RWPE2 (cell line): ENCODE results near the gene UGT1A3.

ENCODE experiments used
- ATAC-seq: fragments of 200-7000 bp; cut with Tn5 transposase; 3 replicates; pipeline ENCODE4 v1.9.1; 2021; ENCODE audit warnings: low read depth
- DNase-seq: peaks from one replicate; pipeline ENCODE4 v3.0.0-alpha.2; 2020; ENCODE audit warnings: low spot score
- H3K27ac ChIP-seq: fragments of 450-650 bp; 2 replicates; pipeline ENCODE4 v1.5.1; 2017; ENCODE audit warnings: mild to moderate bottlenecking; ENCODE audit not compliant: poor library complexity, severe bottlenecking
- H3K27me3 ChIP-seq: fragments of 250-450 bp; sonication (Bioruptor Pico); 2 replicates; pipeline ENCODE4 v1.5.1; 2021; ENCODE audit warnings: mild to moderate bottlenecking, moderate library complexity; ENCODE audit not compliant: insufficient read depth, poor library complexity, severe bottlenecking
- H3K36me3 ChIP-seq: fragments of 250-450 bp; sonication (Bioruptor Pico); 2 replicates; pipeline ENCODE4 v1.5.1; 2020; ENCODE audit warnings: low read depth, mild to moderate bottlenecking, moderate library complexity
- H3K4me1 ChIP-seq: fragments of 250-450 bp; sonication (Bioruptor Pico); 2 replicates; pipeline ENCODE4 v1.5.1; 2021; ENCODE audit warnings: mild to moderate bottlenecking, moderate library complexity; ENCODE audit not compliant: insufficient read depth, poor library complexity, severe bottlenecking
- H3K4me3 ChIP-seq: fragments of 250-450 bp; sonication (Bioruptor Pico); 2 replicates; pipeline ENCODE4 v1.5.1; 2021; ENCODE audit warnings: mild to moderate bottlenecking, moderate library complexity; ENCODE audit not compliant: severe bottlenecking
- H3K9me3 ChIP-seq: fragments of 250-450 bp; sonication (Bioruptor Pico); 2 replicates; pipeline ENCODE4 v1.5.1; 2021; ENCODE audit warnings: mild to moderate bottlenecking, moderate library complexity; ENCODE audit not compliant: severe bottlenecking
- TF ChIP-seq, protein P1 (sequence below): fragments of 450-650 bp; IDR thresholded peaks from one replicate; pipeline ENCODE4 v1.5.1; 2017; ENCODE audit warnings: mild to moderate bottlenecking, moderate library complexity; ENCODE audit not compliant: poor library complexity, severe bottlenecking

Gene UGT1A3

DNA sequence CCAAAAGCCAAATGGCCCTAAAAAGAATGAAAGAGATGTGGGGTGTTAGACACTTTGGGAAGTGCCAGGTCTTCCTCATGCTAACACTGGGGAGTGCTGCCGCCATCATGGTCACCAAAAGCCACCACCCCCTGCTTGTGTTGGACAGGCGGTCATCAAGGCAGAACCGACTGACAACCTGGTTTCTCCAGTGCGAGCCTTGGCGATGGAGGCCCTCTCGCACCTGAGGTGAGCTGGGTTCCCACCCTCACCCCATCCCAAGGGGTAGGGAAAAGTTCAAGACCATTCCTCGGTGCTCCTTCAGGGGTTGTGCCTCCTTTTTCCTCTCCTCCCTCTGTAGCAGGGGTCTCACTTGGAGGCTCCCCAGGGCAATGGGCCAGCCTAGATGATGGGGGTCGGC is 82.9 kb downstream of the UGT1A3 start:
- Histone ChIP-seq H3K27ac (no peak overlapping the region), H3K9me3 (no peaks in the 10 kb centered on the region), H3K27me3 (no peaks in the 10 kb centered on the region), H3K36me3 (no peaks in the 10 kb centered on the region), H3K4me3 (no peak overlapping the region), H3K4me1 (no peaks in the 10 kb centered on the region)
- ATAC-seq (no peak), DNase-seq (peak; percentile 35)
- TF ChIP-seq, protein P1, sequence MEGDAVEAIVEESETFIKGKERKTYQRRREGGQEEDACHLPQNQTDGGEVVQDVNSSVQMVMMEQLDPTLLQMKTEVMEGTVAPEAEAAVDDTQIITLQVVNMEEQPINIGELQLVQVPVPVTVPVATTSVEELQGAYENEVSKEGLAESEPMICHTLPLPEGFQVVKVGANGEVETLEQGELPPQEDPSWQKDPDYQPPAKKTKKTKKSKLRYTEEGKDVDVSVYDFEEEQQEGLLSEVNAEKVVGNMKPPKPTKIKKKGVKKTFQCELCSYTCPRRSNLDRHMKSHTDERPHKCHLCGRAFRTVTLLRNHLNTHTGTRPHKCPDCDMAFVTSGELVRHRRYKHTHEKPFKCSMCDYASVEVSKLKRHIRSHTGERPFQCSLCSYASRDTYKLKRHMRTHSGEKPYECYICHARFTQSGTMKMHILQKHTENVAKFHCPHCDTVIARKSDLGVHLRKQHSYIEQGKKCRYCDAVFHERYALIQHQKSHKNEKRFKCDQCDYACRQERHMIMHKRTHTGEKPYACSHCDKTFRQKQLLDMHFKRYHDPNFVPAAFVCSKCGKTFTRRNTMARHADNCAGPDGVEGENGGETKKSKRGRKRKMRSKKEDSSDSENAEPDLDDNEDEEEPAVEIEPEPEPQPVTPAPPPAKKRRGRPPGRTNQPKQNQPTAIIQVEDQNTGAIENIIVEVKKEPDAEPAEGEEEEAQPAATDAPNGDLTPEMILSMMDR = no peak

DNA sequence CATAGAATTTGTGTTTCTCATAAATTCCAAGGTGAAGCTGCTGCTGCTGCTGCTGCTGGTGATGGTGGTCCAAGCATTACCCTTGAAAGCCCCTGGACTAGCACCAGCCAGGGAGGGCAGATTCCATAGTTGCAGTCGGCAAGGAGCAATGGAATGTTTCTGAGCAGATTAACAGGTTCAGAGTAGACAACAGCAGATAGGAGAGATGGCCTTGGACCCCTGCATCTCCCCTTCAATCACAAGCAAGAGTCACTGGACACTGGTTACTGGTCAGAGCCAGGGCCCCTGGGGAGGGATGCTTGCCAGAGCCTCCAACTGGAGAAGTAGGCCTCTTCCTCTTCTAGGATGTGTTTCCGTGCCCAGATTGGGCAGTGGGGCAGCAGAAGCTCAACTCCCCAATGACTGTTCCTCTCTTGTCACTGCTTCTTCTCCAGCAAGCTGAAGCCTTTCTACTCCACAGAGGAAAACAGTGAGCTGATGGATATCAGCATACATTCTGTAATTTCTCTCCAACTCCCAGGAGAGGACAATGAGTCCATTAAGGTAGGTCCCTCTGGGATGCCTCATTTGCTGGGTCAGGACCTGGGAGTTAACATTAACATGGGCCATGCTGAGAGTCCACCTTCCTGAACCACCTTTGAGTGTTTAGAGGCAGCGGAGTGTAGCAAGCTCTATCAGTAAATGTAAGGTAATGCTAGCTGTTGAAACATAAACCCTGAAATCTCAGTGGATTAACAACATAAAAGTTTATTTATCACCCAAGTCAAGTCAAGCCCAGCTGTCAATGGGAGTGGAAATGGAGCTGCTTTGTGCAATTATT is 84.6 kb downstream of the UGT1A3 start:
- H3K27ac ChIP-seq = no peak overlapping the region

DNA sequence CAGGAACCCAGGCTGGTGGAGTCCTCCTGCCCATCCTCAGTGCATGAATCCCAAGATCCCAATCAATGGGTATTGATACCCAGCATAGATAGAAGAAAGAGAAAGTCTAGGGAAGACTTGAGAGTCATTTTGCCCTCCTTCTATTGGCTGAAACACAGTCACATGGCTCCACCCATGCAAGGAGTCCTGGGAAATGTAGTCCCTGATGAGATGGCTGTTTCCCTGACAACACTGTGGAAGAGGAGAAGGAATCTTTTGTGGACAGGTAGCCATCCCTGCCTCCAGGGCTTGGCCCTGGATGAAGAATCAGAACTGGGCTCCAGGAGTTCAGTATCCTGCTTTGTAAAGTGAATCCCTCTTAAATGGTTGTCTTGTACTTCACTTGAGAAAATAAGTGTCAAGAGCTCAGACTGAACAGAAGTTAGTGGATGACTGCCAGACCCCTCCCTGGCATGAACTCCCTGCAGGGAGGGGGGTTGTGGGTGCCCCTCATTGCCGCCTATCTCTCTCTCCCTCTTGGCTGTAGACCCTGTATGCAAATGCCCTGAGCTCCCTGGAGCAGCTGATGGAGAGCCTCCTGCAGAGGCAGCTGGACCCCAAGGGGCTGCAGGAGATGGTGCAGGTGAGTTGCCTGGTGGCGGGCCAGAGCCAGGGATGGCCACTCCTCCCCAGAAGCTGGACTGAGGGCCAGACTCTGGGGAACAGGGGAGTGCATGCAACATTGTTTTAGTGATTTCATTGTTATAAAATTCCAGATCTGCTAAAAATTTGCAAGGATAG is 85.4 kb downstream of the UGT1A3 start:
- Histone ChIP-seq H3K4me3 (no peak overlapping the region), H3K27ac (no peak overlapping the region), H3K27me3 (no peaks in the 10 kb centered on the region), H3K4me1 (no peaks in the 10 kb centered on the region), H3K9me3 (no peaks in the 10 kb centered on the region), H3K36me3 (no peaks in the 10 kb centered on the region)
- 0 out of 3 replicates have a peak, but pooled peaks have one; percentile 25 for ATAC-seq
- DNase-seq = peak; percentile 10
- TF ChIP-seq, protein P1 = no peak

More for the DNA sequence above, 84.6 kb downstream of the UGT1A3 start:
- ATAC-seq = no peak
- H3K4me3 ChIP-seq = no peak overlapping the region
- no peaks in the 10 kb centered on the region for H3K9me3 ChIP-seq
- H3K36me3 ChIP-seq = no peaks in the 10 kb centered on the region
- H3K4me1 ChIP-seq = no peaks in the 10 kb centered on the region
- H3K27me3 ChIP-seq = no peaks in the 10 kb centered on the region
- TF ChIP-seq, protein P1 = no peak
- peak; percentile 18 for DNase-seq

DNA sequence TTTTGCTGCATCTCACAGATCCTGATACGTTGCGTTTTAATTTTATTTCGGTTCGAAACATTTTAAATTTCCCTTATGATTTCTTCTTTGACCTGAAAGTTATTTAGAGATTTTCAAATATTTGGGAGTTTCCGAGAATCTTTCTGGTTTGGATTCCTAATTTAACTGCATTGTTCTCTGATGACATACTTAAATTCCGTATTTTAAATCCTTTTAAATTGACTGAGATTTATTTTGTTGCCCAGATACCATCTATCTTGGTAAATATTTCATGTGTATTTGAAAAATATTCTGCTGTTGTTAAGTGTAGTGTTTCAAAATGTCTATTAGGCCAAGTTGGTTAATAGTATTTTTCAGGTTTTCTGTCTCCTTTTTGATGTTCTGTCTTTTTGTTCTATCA is 87.0 kb downstream of the UGT1A3 start:
- H3K27me3 ChIP-seq = no peaks in the 10 kb centered on the region
- no peak for DNase-seq
- no peaks in the 10 kb centered on the region for H3K9me3 ChIP-seq
- H3K4me1 ChIP-seq = no peaks in the 10 kb centered on the region
- H3K4me3 ChIP-seq = no peak overlapping the region
- H3K27ac ChIP-seq = no peak overlapping the region
- TF ChIP-seq, protein P1 = no peak
- no peaks in the 10 kb centered on the region for H3K36me3 ChIP-seq
- no peak for ATAC-seq
